ENCODE results near the gene ASS1. TPM values are rescaled to one million over a fixed set of nuclear protein-coding genes. Genes with fewer than 3 reads are reported as not detected.

Gene ASS1
- total RNA-seq, 1 experiment from 2014 or later: 255 TPM

DNA sequence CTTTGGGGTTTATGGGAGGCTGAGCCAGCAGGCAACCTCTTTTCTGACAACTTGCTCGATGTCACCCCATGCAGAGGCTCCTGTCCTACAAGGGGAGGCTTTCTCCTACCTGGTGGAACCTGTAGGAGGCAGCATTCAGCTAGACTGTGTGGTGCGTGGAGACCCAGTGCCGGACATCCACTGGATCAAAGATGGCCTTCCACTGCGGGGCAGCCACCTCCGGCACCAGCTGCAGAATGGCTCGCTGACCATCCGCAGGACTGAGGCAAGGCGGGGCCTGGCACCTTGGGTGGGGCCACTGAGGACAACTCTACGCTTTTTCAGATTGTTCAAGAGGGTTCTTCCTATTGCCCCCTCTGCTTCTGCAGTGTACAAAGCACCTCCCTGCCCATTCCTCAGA lies 36.1 kb upstream of the ASS1 start:
- peak overlapping the region; percentile 60 for H3K4me2 ChIP-seq
- H3K4me3 ChIP-seq: no peak overlapping the region
- H3K9me3 ChIP-seq (ENCODE audit: insufficient read depth, low read depth): no peaks in the 10 kb centered on the region
- H3K79me2 ChIP-seq (ENCODE audit: low read depth): no peaks in the 10 kb centered on the region
- no peak overlapping the region for H2AFZ ChIP-seq
- H4K20me1 ChIP-seq (ENCODE audit: insufficient read depth): no peaks in the 10 kb centered on the region
- no peaks in the 10 kb centered on the region for H3K9me2 ChIP-seq (ENCODE audit: insufficient read depth)
- H3F3A ChIP-seq (ENCODE audit: insufficient read depth, low read depth): peaks cover 12% of the 10 kb centered on the region; the same call in 1 of the 2 replicates
- no TSS peak for BruUV-seq (replicated peaks)
- ChIA-PET CTCF (no interaction called here), POLR2A (ENCODE audit: unreplicated experiment) (no interaction called here)
- H3K27ac ChIP-seq: no peak overlapping the region
- intact Hi-C loops (cut with micrococcal nuclease; ENCODE audit: unreplicated experiment): no loop called here
- peaks cover 33% of the 10 kb centered on the region for H3K4me1 ChIP-seq (replicated peaks; ENCODE audit: insufficient read depth)
- TF ChIP-seq EZH2 (IDR thresholded peaks at IDR 0.05; ENCODE audit: low read depth): no peak
- TF ChIP-seq, protein P1, sequence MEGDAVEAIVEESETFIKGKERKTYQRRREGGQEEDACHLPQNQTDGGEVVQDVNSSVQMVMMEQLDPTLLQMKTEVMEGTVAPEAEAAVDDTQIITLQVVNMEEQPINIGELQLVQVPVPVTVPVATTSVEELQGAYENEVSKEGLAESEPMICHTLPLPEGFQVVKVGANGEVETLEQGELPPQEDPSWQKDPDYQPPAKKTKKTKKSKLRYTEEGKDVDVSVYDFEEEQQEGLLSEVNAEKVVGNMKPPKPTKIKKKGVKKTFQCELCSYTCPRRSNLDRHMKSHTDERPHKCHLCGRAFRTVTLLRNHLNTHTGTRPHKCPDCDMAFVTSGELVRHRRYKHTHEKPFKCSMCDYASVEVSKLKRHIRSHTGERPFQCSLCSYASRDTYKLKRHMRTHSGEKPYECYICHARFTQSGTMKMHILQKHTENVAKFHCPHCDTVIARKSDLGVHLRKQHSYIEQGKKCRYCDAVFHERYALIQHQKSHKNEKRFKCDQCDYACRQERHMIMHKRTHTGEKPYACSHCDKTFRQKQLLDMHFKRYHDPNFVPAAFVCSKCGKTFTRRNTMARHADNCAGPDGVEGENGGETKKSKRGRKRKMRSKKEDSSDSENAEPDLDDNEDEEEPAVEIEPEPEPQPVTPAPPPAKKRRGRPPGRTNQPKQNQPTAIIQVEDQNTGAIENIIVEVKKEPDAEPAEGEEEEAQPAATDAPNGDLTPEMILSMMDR (conservative IDR thresholded peaks at IDR 0.05): no peak
- H3K36me3 ChIP-seq (ENCODE audit: low read depth): no peaks in the 10 kb centered on the region
- no peaks in the 10 kb centered on the region for H3K27me3 ChIP-seq (ENCODE audit: insufficient read depth, low read depth)
- DNase-seq: no peak

DNA sequence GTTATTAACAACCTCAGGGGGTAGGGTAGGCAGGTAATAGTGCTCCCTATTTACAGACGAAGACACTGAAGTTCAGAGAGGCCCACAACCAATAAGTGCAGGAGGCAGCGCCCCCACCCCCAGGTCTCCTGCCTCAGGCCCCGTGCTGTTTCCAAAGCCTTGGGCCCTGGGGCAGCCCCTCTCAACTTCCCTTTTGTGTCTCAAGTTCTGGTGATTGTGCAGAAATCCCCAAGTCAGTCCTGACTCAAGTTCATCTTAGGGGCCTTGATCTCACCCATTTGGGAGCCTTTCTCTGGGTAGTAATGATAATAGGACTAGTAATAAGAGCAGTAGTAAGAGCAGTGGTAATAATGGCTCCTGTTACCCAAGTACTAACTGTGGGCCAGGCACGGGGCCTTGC lies 35.5 kb upstream of the ASS1 start:
- Histone ChIP-seq H4K20me1 (ENCODE audit: insufficient read depth) (no peaks in the 10 kb centered on the region), H3F3A (ENCODE audit: insufficient read depth, low read depth) (peaks cover 12% of the 10 kb centered on the region; the same call in 1 of the 2 replicates), H3K4me3 (no peak overlapping the region), H3K9me2 (ENCODE audit: insufficient read depth) (no peaks in the 10 kb centered on the region), H3K27ac (no peak overlapping the region), H3K4me2 (no peak overlapping the region), H2AFZ (no peak overlapping the region), H3K36me3 (ENCODE audit: low read depth) (no peaks in the 10 kb centered on the region), H3K27me3 (ENCODE audit: insufficient read depth, low read depth) (no peaks in the 10 kb centered on the region), H3K4me1 (replicated peaks; ENCODE audit: insufficient read depth) (peaks cover 36% of the 10 kb centered on the region), H3K79me2 (ENCODE audit: low read depth) (no peaks in the 10 kb centered on the region), H3K9me3 (ENCODE audit: insufficient read depth, low read depth) (no peaks in the 10 kb centered on the region)
- POLR2A ChIA-PET (ENCODE audit: unreplicated experiment): no interaction called here
- CTCF ChIA-PET: no interaction called here
- DNase-seq: no peak
- no TSS peak for BruUV-seq (replicated peaks)
- TF ChIP-seq, protein P1 (conservative IDR thresholded peaks at IDR 0.05): no peak
- TF ChIP-seq EZH2 (IDR thresholded peaks at IDR 0.05; ENCODE audit: low read depth): no peak
- intact Hi-C loops (cut with micrococcal nuclease; ENCODE audit: unreplicated experiment): no loop called here

DNA sequence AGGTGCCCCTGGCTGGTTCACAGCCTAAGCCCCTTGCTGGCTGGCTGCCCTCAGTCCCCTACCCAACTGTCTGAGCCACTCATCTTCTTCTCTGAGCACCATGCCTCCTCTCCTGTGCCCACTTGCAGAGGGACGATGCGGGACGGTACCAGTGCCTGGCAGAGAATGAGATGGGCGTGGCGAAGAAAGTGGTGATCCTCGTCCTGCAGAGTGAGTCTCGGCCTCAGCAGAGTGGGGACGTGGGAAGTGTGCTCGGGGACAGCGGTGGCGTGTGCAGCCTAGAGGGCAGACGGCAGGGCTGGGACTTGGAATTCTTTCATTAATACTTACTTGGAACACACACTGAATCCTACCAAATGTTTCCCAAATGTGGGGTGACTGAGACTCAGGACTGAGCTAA lies 34.3 kb upstream of the ASS1 start:
- no peak for DNase-seq
- Histone ChIP-seq H3K27me3 (ENCODE audit: insufficient read depth, low read depth) (no peaks in the 10 kb centered on the region), H3K4me1 (replicated peaks; ENCODE audit: insufficient read depth) (peaks cover 48% of the 10 kb centered on the region), H3F3A (ENCODE audit: insufficient read depth, low read depth) (peaks cover 12% of the 10 kb centered on the region), H3K9me2 (ENCODE audit: insufficient read depth) (no peaks in the 10 kb centered on the region), H4K20me1 (ENCODE audit: insufficient read depth) (no peaks in the 10 kb centered on the region), H2AFZ (no peak overlapping the region), H3K9me3 (ENCODE audit: insufficient read depth, low read depth) (no peaks in the 10 kb centered on the region), H3K36me3 (ENCODE audit: low read depth) (no peaks in the 10 kb centered on the region), H3K27ac (no peak overlapping the region), H3K79me2 (ENCODE audit: low read depth) (no peaks in the 10 kb centered on the region), H3K4me3 (no peak overlapping the region), H3K4me2 (no peak overlapping the region)
- ChIA-PET POLR2A (ENCODE audit: unreplicated experiment) (interaction anchor here (0.7 kb wide), 1 partner anchor 283 kb away, joined by 3 read pairs; the partner anchor contains the start of gene EXOSC2), CTCF (no interaction called here)
- no peak for TF ChIP-seq EZH2 (IDR thresholded peaks at IDR 0.05; ENCODE audit: low read depth)
- TF ChIP-seq, protein P1 (conservative IDR thresholded peaks at IDR 0.05): no peak
- intact Hi-C loops (cut with micrococcal nuclease; ENCODE audit: unreplicated experiment): loop anchor here (5.0 kb wide), 1 partner anchor 43 kb away; no protein-coding TSS in a partner anchor
- BruUV-seq (replicated peaks): no TSS peak

Measured in PC-9 (cell line).